Small intestine (tissue), 7 donors: ENCODE results near the gene DYNLRB1. TPM values are rescaled to one million over a fixed set of nuclear protein-coding genes. Genes with fewer than 3 reads are reported as not detected.
"Not testable (repeated sequence)": the region's sequence is repeated elsewhere in the genome, so short reads cannot be mapped to it uniquely, and the experiment has no call there.

Experiments used
- DNase-seq, 2 donors: peaks; one replicate each; pipeline versions ENCODE4 v3.0.0 to v3.0.0-alpha.2; 2013
- FAIRE-seq: peaks from 2 replicates; lab custom pipeline; 2012; peaks lifted over from hg19 to GRCh38; lab: Jason Lieb, UNC
- H3K27ac ChIP-seq, 3 donors: one replicate each; pipeline ENCODE4 v1.5.1; 2013; ENCODE audit warnings: low read length in 2 of 3, mild to moderate bottlenecking in 2 of 3, control low read depth in 1 of 3, inconsistent platforms in 1 of 3, low read depth in 1 of 3, moderate library complexity in 1 of 3
- H3K27me3 ChIP-seq, 3 donors: one replicate each; pipeline ENCODE4 v1.6.1; 2013; ENCODE audit warnings: low read length in 3 of 3, inconsistent platforms in 1 of 3; ENCODE audit not compliant: control insufficient read depth in 3 of 3, insufficient read depth in 3 of 3
- H3K36me3 ChIP-seq, 3 donors: one replicate each; pipeline ENCODE4 v1.6.1; 2013; ENCODE audit warnings: low read length in 3 of 3, inconsistent platforms in 1 of 3, low read depth in 1 of 3, mild to moderate bottlenecking in 1 of 3, moderate library complexity in 1 of 3; ENCODE audit not compliant: control insufficient read depth in 3 of 3, insufficient read depth in 2 of 3
- H3K4me1 ChIP-seq, 3 donors: one replicate each; pipeline ENCODE4 v1.6.1; 2013; ENCODE audit warnings: low read length in 2 of 3, inconsistent platforms in 1 of 3, low read depth in 1 of 3, mild to moderate bottlenecking in 1 of 3, moderate library complexity in 1 of 3; ENCODE audit not compliant: control insufficient read depth in 3 of 3, insufficient read depth in 2 of 3
- H3K4me3 ChIP-seq, 3 donors: one replicate each; pipeline ENCODE4 v1.5.1; 2013; ENCODE audit warnings: low read length in 3 of 3, control low read depth in 1 of 3, inconsistent platforms in 1 of 3, low read depth in 1 of 3, mild to moderate bottlenecking in 1 of 3, moderate library complexity in 1 of 3
- H3K9me3 ChIP-seq, 2 donors: one replicate each; pipeline ENCODE4 v1.6.1; 2013; ENCODE audit warnings: low read depth in 1 of 2, low read length in 1 of 2; ENCODE audit not compliant: control insufficient read depth in 2 of 2, insufficient read depth in 1 of 2
- WGBS, 3 donors: extraction: QIAGEN DNeasy Blood & Tissue Kit; methylation state at CpG; one replicate each; pipeline ENCODE4 v1.1.7; 2013; 5-methylcytosine and 5-hydroxymethylcytosine counted together
- polyA plus RNA-seq, 4 donors: library from polyadenylated mRNA; stranded (reverse) in 3 of 4; unstranded in 1 of 4; fragments of 200-250 nt in 3 of 4; fragments of 120-200 nt in 1 of 4; gene quantifications; one replicate each; pipeline versions ENCODE4 v1.2.1 to v1.2.3, GENCODE V29; 2013
- donor health status: healthy with polysubstance abuse.
- donor health status: control.
- donor health status: control.
- donor health status: Bipolar disorder and iron deficiency.
- donor health status: healthy.

Gene DYNLRB1
- polyA plus RNA-seq, 4 donors = 147 to 306 (median 213) TPM

GRCh38 chr20:34482154-34482553 lies 34.1 kb upstream of the DYNLRB1 start:
- 25 to 40% (median 34%) methylated on average over 1 of the region's 1 CpG for WGBS, 3 donors
- not testable (repeated sequence) for H3K27me3 ChIP-seq, H3K4me1 ChIP-seq, FAIRE-seq, H3K4me3 ChIP-seq
- Histone ChIP-seq H3K36me3 (peaks cover 2 to 41% (median 15%) of the 10 kb centered on the region in 3 donors), H3K27ac (peak overlapping the region in 1 of 3 donors; percentile 19), H3K9me3 (peaks cover 0 to 15% of the 10 kb centered on the region in 2 donors)
- DNase-seq = peak; percentile 32 to 70

- H3K27me3 ChIP-seq, H3K4me3 ChIP-seq, H3K27ac ChIP-seq, FAIRE-seq, DNase-seq, H3K4me1 ChIP-seq: not testable (repeated sequence)
- WGBS, 3 donors = 98 to 100% (median 98%) methylated on average over 3 of the region's 3 CpGs
- H3K9me3 ChIP-seq = peaks cover 0 to 15% of the 10 kb centered on the region in 2 donors
- H3K36me3 ChIP-seq = peaks cover 6 to 49% (median 15%) of the 10 kb centered on the region in 3 donors
Observed at GRCh38 chr20:34483585-34484220, 32.5 kb upstream of the DYNLRB1 start.

GRCh38 chr20:34485068-34485634 lies 31.1 kb upstream of the DYNLRB1 start:
- peaks cover 0 to 5% (median 0%) of the 10 kb centered on the region in 3 donors for H3K4me1 ChIP-seq
- H3K9me3 ChIP-seq = peaks cover 0 to 15% of the 10 kb centered on the region in 2 donors
- H3K36me3 ChIP-seq = peaks cover 9 to 47% (median 15%) of the 10 kb centered on the region in 3 donors
- H3K27me3 ChIP-seq = no peaks in the 10 kb centered on the region
- H3K4me3 ChIP-seq = no peak overlapping the region
- FAIRE-seq (no peak), DNase-seq (no peak)
- H3K27ac ChIP-seq = no peak overlapping the region
- 80 to 84% (median 83%) methylated on average over 4 of the region's 4 CpGs for WGBS, 3 donors

- Histone ChIP-seq H3K27me3 (no peaks in the 10 kb centered on the region), H3K36me3 (peaks cover 9 to 48% (median 22%) of the 10 kb centered on the region in 3 donors), H3K27ac (no peak overlapping the region), H3K4me3 (no peak overlapping the region), H3K4me1 (peaks cover 0 to 4% (median 0%) of the 10 kb centered on the region in 3 donors), H3K9me3 (no peaks in the 10 kb centered on the region)
- DNase-seq = no peak
- FAIRE-seq = no peak
- 94 to 97% (median 97%) methylated on average over 4 of the region's 4 CpGs for WGBS, 3 donors
Observed at GRCh38 chr20:34491226-34491931, 24.8 kb upstream of the DYNLRB1 start.

GRCh38 chr20:34491932-34492509 lies 24.2 kb upstream of the DYNLRB1 start:
- H3K27ac ChIP-seq = no peak overlapping the region
- peaks cover 0 to 4% (median 0%) of the 10 kb centered on the region in 3 donors for H3K4me1 ChIP-seq
- FAIRE-seq (no peak), DNase-seq (no peak)
- H3K9me3 ChIP-seq = no peaks in the 10 kb centered on the region
- no peak overlapping the region for H3K4me3 ChIP-seq
- WGBS, 3 donors = 91 to 99% (median 98%) methylated on average over 4 of the region's 4 CpGs
- peaks cover 7 to 47% (median 22%) of the 10 kb centered on the region in 3 donors for H3K36me3 ChIP-seq
- no peaks in the 10 kb centered on the region for H3K27me3 ChIP-seq

GRCh38 chr20:34493646-34494045 lies 22.6 kb upstream of the DYNLRB1 start:
- Histone ChIP-seq H3K27ac (no peak overlapping the region), H3K36me3 (peaks cover 7 to 42% (median 20%) of the 10 kb centered on the region in 3 donors), H3K4me3 (no peak overlapping the region), H3K4me1 (peaks cover 0 to 4% (median 0%) of the 10 kb centered on the region in 3 donors), H3K9me3 (peaks cover 0 to 5% of the 10 kb centered on the region in 2 donors), H3K27me3 (no peaks in the 10 kb centered on the region)
- FAIRE-seq (no peak), DNase-seq (no peak)
- 84 to 97% (median 96%) methylated on average over 4 of the region's 4 CpGs for WGBS, 3 donors

- Histone ChIP-seq H3K27me3 (no peaks in the 10 kb centered on the region), H3K9me3 (peaks cover 0 to 5% of the 10 kb centered on the region in 2 donors), H3K4me1 (peaks cover 0 to 4% (median 0%) of the 10 kb centered on the region in 3 donors), H3K4me3 (no peak overlapping the region), H3K36me3 (peaks cover 5 to 38% (median 16%) of the 10 kb centered on the region in 3 donors), H3K27ac (peak overlapping the region in 1 of 3 donors; percentile 69)
- FAIRE-seq (no peak), DNase-seq (peak; percentile 51 to 72)
- 64 to 78% (median 66%) methylated on average over 7 of the region's 7 CpGs for WGBS, 3 donors
Observed at GRCh38 chr20:34495307-34495706, 20.9 kb upstream of the DYNLRB1 start.

GRCh38 chr20:34495916-34496315 lies 20.3 kb upstream of the DYNLRB1 start:
- FAIRE-seq = no peak
- 100% methylated on average over 1 of the region's 1 CpG for WGBS, 3 donors
- no peaks in the 10 kb centered on the region for H3K27me3 ChIP-seq
- DNase-seq = no peak
- H3K9me3 ChIP-seq = peaks cover 0 to 7% of the 10 kb centered on the region in 2 donors
- peaks cover 0 to 4% (median 0%) of the 10 kb centered on the region in 3 donors for H3K4me1 ChIP-seq
- H3K27ac ChIP-seq = peak overlapping the region in 1 of 3 donors; percentile 69
- H3K4me3 ChIP-seq = no peak overlapping the region
- peaks cover 2 to 35% (median 16%) of the 10 kb centered on the region in 3 donors for H3K36me3 ChIP-seq
